ENCODE data around the gene AMOTL2.

The AMOTL2 gene

DNA sequence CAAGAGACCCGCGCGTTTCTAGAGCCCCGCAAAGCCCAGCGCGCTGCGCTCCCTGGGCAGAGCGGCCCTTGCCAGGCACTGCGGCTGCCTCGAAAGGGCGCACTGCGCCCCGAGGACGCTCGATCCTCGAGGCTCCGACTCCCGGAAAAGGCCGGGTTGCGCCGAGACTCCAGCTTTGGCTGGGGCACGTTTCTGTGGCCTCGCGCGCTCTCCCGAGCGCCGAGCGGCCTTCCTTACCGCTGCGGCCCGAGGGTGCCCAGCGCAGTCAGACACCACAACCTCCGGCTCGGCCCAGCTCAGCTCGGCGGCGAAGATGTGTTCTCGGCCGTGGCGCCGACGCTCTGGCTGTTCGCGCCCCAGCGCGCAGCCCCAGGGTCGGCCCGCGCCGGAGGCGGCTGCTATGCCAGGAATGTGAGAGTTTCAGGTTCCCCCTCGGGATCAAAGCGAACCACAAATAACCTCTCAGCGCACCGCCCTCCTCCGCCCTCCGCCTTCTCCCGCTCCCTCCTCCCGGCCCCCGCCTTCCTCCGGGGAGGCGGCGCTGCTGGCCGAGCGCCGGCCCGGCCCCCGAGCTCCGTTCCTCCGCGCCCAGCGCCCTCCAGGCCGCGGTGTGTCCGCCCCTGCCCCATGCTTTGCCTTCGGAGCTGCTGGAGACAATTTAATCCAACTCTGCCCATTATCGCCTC is at the start of gene AMOTL2:
TSS of gene AMOTL2 (minus strand) at position 343 of the 686 bp plus-strand sequence. CDS start 3,014 bp downstream, outside the sequence.
- peak; percentile 66 for DNase-seq

DNA sequence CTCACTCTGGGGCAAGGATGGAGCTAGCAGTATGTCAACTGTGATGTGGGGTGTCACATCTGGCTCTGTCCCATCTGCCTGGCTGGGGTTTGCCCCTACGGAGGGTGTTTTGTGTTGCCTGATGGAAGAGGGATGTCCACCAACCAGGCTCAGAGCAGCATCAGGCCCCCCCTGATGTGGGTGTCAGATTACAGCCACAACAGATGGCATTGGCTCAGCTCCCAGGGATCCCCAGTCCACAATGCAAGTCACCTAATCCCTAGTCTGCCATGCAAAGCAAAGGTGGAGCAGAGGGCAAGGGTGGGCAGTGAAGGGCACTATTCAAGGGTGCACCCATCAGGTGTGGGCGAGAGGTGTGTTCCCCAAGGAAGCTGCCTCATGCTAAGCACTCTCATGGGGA is 48.9 kb upstream of the AMOTL2 start:
- peak; percentile 85 for DNase-seq

DNA sequence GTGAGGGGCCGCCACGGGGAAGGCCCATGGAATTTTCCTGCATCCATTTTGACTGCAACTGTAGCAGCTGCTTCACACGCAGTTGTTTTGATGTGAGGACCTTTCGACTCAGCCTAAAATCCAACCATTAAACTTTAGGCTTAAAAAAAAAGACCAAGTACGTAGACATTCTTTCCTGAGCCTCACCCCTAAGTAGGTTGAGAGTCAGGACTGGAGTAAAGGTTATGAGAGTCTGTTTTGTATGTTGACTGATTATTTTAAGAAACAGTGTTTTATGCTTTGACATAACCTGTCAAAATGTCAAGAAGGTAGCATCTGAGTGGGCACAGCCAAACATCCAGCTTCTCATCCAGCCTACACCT is 45.7 kb upstream of the AMOTL2 start:
- DNase-seq: no peak

DNA sequence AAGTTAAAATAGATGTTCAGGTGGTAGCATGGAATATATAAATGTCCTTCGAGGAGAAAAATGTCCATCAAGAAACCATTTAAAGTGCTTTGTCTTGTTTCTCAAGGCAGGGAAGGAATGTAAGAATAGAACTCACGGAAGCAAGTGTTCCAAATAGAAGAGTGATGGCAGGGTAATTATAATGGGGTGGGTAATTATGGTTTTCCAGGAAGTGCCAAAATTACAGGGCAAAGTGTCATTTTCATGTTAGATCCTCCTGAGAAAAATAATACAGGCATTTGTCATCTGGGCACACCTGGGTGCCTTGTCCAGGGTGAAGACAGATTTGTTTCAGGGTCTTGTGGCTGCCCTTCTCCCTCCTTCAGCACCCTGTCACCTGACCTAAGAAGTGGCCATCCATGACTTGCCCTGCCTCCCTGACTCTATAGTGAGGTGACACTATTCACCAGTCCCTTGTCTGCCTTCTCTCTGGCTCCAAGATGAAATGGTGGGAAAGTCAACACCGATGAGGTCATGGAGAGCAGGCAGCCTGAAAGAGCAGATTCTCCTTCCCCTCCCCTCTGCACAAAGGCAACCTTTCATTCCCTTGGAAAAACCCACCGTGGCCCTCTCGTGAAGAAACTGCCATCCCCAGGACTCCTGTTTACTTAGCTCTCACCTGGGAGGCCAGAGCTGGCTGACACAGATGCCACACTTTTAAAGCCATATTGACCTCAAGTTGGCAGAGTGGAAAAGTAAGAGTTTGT is 45.1 kb upstream of the AMOTL2 start:
- DNase-seq: no peak

DNA sequence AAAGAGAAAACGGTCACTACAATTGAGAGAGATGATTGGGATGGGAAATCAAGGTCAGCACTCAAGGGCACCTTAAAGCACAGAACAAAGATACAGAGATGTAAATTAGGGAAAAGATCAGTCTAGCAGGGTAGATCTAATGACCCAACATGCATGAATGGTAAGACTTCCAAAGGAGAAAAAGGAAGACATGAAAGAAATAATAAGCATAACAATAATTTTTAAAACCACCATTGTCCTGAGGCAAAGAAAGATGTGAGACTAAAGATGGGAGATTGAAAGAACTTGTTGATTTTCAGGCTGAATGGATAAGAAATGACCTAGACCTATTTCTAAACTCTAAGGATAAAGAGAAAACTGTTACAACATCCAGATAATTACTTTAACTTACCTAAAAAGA is 34.8 kb upstream of the AMOTL2 start:
- no peak for DNase-seq

DNA sequence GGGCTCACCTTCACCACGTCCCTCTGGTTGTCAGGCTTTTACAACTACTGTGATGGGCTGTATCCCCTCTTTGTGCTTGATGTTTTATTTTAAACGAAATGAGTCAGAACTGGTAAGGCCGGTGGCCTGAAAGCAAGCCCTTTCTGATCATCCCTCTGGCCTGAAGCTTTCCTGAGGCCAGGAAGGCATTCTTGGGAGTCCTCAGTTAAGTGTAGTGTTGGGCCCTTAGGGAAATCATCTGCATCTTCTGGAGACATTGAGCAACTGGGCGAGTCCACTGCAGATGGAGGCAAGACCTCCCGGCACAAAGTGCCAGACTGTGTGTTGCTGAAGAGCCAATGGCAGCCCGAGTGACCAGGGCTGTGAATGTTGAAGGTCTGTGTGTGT is 33.0 kb upstream of the AMOTL2 start:
- no peak for DNase-seq

DNA sequence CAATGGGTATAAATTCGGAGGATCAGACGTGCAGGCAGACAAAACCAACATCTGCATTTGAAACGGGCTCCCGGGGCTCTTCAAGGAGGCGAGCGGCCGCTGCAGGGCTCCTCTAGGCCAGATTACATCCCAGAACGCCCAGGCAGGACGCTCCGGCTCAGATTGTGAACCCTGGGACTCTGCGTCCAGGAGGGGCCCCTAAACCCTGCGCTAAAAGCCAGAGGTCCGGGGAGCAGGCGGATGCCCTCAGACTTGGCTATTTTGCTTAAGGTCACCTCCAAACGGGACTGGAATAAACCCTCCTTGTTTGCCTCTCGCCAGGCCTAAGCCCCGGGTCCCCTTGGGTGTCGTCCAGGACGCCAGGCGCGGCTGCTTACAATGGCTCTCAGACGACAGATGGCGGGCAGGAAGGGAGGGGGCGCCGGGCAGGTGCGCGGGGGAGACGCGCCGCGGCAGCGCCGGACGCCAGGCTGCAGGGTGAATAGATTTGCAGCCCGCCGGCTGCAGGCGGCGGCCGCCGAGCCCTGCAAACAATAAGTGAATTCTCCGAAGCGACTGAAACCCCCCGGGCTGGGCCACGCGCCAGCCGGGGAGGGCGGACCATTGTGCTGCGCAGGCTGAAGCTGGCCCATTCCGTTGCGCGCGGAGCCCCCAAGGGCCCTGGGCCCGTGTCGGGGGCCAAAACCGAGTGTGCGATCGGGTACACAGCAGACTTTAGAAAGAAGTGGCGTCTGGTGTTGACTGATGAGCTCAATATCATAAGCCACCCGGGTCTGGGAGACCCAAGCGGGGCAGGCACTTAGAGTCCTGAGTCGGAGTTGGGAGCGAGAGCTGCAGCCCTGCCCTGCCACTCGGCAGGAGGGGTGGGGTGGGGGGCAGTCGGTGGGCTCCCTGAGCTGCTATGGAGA is 32.3 kb upstream of the AMOTL2 start:
- DNase-seq: peak; percentile 85

DNA sequence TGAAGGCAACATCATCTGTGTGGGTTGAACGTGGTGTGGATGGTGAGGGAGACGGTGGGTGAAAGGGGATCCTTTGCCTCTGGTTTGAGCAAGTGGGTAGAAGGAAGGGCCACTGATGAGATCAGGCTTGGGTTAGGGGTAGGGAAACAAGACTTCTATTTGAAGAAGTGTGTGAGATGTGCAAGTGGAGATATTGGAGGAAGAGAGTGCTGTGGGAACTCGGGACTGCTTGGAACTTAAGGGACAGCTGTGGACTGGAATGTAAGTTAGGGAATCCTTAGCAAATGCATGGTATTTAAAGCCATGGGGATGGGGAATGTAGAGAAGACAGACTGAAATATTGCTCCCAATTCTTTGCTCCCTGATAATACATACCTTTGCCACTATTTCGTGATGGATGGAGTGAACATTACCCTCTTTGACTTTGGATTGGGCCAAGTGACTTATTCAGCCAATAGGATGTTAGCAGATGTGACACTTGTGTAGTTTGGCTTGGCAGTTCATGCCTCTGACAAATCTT is 30.2 kb upstream of the AMOTL2 start:
- DNase-seq: no peak

DNA sequence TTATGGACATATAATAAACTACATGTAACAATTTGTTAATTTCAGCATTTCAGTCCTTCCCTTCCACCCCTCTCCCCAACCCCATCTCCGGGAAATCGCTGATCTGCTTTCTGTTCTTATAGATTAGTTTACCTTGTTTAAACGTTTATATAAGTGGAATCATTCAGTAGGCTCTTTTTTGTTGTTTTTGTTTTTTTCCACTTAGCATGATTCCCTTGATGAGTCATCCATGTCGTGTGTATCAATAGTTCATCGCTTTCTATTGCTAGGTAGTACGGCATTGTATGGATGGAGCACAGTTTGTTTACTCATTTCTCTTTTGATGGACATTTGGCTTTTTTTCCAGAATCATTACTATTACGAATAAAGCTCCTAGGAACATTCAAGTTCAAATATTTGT is 23.5 kb upstream of the AMOTL2 start:
- no peak for DNase-seq

DNA sequence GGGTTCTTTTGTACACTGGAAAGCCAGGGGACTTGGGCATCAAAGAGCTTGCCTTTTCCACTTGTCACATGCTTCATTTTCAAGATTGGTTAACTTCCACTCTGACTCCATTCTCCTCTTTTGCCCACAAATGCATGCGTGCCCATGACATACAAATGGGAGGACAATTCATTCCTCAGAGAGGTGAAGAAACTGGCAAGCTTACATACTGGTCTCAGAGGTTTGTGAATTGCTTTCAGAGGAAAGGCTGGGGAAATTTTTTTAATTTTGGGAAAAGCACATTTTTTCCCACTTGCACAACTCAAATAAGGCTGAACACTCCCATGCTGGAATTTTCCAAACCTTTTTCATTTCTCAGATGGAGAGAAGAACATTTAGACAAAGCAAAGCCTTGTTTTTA is 20.9 kb upstream of the AMOTL2 start:
- DNase-seq: no peak

DNA sequence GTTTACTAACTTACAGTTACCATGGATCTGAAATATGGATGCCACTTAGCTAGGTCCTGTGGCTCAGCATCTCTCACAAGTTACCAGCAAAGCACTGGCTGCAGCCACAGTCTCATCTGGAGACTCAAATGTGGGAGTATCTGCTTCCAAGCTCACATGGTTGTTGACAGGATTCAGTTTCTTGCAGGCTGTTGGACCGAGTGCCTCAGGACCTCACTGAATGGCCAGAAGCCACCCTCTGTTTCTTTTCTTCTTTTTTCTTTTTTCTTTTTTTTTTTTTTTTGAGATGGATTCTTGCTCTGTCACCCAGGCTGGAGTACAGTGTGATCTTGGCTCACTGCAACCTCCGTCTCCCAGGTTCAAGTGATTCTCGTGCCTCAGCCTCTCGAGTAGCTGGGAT is 20.1 kb upstream of the AMOTL2 start:
- no peak for DNase-seq

DNA sequence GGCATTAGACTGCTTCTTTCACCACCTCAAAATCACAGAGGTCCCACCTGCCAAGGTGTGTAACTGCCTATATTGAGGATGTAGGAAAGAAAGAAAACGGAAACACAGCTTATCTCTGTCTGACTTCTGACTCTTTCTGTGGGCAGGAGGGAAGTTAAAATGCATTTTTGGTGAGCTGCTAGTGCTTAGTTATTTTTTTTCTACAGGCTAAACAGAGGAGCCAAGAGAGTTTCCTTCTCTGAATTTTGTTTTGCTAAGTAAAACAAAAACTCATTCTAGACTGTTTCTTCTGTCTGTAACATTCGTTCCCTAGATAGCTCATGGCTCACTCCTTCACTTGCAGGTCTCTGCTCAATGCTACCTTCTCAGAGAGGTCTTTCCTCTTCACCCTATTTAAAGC is 18.8 kb upstream of the AMOTL2 start:
- DNase-seq: no peak

DNA sequence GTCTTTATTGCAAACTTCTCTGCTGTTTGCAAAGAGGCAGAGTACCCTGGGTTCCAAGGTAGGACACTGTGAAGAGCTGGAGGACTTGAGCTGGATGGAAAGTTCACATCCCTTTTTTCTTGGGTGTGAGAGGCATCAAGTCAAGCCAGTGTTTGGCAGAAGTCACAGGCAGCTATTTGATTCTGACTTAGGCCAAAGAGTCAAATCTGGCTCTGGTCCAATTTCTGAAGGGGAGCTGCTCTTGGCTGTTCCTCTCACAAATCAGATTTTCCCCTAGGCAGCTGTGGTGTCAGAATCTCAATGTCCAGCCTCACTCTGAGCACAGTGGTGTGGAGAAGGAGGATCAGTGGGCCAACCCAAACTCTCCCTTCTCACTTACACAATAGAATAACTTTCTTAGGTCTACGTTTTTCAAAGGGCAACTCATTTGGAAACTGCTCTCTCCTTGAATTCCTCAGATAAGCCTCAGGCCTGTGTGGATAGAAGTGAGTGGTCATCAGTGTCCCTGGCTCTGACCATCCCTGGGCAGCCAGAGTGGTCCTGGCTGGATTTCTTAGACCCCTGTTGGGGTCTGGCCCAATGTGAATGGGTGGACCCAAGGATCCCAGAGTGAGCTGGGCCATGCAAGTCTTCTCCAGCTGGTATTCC is 18.2 kb upstream of the AMOTL2 start:
- no peak for DNase-seq

DNA sequence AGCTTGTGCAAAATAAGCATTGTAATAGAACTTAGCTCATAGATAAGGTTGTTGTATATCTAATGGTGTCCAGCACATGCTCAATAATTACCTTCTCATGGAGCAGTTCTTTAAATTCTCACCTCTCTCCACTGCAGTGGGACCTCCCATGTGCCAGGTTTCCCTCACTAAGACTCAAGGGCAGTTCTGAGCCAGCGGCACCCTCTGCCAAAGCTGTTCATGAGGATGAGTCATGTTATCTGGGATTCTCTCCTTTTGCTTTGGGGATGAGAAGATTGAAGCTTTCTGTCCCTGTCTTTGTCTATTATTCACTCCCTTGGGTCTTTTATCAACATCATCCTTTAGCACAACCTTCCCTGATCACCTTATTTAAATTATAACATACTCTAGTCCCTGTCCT is 15.6 kb upstream of the AMOTL2 start:
- no peak for DNase-seq

DNA sequence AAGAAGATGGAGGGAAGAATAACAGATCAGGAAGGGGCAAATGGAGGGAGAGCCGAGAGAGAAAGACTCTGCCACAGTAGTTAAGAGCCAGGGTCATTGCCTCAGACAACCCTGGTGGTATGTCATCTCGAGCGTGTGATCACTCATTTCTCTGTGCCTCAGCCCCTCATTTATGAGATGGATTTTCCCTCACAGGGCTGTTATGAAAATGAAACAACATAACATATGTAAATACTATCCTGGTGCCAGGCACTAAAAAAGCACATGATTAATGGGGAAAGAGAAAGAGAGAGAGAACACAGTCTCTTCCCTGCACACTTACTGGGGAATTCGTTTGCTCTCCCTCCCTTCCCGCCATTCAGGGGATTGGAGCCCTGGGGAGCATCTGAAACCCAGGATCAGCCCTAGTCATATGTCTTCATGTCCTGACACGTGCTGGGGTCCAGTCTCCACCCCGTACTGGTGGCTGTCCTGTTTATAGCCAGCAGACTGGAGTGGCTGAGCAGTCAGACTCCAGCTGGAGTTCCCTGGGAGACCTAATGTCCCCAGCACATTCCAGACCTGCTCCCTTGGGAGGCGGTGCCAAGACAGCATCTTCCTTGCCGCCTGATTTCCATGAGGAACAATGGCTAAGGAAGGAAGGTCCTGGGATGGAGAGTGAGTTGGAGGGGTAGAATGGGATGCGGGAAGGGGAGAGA is 14.7 kb upstream of the AMOTL2 start:
- DNase-seq: no peak

DNA sequence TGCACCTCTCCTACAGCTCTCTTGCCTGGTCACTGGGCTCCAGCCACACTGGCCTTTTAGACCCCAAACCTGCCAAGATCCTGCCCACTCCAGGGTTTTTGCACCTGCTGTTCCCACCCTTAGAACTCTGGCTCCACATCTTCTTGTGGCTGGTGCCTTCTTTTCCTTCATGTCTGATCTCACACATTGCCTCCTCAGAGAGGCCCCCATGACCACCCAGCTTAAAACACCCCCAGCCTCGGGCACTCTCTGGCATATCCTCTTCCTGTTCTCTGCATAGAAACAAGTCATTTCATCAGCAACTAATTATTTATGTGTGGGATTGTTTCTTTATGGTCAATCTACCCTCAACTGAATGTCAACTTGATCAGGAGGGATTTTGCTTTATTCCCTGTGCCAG is 14.0 kb upstream of the AMOTL2 start:
- DNase-seq: no peak

DNA sequence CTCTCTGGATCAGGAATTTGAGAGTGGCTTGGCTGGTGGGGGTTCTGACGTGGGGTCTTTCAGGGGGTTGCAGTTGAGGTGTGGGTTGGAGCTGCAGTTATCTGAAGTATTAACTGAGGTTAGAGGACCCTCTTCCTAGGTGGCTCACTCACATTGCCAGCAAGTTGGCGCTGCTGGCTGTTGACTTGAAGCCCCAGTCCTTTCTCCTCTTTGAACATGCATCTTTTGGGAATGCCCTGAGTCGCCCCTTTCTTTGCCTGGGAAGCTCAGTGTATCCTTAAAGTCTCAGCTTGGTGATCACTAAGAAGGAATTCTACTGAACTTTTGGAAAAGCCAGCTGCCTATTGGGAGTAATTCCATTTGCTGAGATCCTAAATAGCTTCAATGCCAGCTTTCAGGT is 13.0 kb upstream of the AMOTL2 start:
- no peak for DNase-seq

DNA sequence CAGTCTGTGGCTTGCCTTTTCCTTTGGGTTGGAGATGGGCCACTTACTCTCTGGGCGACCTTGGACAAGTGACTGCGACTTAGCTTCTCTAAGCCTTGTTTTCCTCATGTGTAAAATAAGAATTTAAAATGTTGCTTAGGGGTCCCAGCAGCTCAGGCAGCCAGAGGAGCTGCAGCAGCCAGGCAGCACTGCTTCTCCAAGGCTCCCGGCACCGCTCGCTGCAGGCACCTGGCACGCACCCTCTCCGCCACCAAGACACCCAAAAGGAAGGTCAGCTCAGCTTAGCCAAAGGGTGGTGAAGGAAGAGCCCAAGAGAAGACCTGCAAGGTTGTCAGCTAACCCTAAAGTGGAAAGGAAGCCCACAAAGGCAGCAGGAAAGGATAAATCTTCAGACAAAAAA is 10.7 kb upstream of the AMOTL2 start:
- DNase-seq: no peak

DNA sequence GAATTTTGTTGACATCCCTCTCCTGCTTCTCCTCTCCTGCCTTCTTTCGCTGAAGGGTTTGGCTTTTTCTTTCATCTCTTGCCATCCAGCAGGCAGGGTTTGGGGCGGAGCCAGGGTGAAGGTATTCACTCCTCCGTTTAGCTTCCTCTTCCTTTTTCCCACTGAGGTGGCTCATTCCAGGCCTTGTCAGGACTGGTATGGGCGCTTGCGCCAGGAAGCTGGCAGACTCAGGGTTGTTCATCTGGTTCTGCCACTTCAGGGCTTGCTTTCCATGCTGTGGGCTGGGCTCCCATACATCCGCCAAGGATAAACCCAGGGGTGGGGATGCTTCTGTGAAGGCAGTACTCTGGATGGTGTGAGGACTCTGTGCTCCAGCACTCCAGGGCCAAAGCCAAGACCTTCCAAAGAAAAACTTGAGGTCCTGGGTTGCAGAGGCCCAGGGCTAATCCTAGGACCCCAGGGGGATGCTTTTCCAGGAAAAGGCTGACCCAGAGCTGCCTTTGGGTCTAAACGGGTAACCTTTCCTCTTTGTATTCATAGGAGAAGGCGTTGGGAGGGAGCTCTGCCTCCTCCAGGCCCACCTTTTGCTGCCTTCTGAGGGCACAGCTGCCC is 7.7 kb upstream of the AMOTL2 start:
- DNase-seq: no peak

DNA sequence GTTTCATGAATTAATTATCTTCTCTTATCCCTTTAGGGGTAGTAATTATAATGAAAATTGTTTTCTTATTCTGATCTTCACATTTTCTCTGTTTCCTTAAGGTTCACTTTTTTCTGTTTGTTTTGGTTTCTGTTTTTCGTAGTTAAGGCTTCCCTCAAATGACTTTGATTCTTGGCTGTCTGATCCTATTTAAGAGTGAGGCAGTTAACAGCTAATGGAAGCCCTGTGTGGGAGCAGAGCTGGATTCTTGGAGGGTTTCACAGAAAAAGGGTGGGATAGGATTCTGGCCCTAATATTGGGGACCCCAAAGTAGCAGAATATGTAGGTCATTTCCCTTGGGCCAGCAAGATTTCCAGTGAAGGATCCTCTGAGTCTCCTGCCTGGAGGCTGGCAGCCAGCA is 6.8 kb upstream of the AMOTL2 start:
- DNase-seq: no peak

DNA sequence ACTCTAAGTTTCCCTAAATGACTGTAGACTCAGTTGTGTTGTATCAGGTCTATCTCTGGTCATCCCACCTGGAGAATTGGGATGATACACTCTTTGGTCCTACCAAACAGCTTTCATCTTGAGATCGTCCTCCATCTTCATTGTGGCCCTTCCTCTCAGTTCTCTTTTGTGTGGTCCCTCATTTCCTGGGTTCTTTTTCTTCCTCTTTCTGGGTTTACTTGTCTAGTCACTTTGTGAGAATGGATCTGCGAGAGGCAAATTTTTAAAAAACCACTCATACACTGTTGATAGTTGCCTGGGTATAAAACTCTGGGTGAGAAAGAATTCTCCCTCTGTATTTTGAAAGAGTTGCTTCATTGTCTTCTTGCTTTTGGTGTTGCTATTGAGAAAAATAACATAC is 6.0 kb upstream of the AMOTL2 start:
- DNase-seq: no peak

DNA sequence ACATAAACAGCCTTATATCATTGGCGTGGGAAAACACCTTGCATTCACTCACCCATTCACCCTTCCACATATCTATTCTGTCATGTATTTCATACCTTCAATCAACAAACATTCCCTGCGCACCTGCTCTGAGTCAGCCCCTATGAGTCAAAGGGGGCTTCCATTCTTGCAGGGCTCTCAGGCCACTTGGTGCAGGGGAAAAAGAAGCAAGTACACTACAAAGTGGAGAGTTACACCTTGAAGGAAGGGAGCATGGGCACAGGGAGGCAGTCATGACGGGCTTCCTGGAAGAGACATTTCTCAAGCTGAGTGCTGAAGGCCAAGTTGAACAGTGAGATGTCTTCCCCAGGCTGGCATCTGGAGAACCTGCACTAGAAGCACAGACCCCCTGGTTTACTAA is 4.6 kb upstream of the AMOTL2 start:
- DNase-seq: no peak

Data from NCI-H2171 (cell line).